Endothelial cell (in vitro differentiated cells): ENCODE data around the gene LCA5L. TPM values are rescaled to one million over a fixed set of nuclear protein-coding genes. Genes with fewer than 3 reads are reported as not detected.
"Not testable (repeated sequence)": the region's sequence is repeated elsewhere in the genome, so short reads cannot be mapped to it uniquely, and the experiment has no call there.

Experiments
- DNase-seq: peaks from one replicate; pipeline ENCODE4 v3.0.0; 2021; ENCODE audit warnings: low spot score
- H3K27ac Mint-ChIP-seq: one replicate; pipeline ENCODE4 v1.8.0; 2021; ENCODE audit warnings: mixed read lengths, inconsistent platforms; ENCODE audit not compliant: unreplicated experiment
- H3K27me3 Mint-ChIP-seq: one replicate; pipeline ENCODE4 v1.8.0; 2021; ENCODE audit warnings: mild to moderate bottlenecking, moderate library complexity, mixed read lengths, inconsistent platforms; ENCODE audit not compliant: unreplicated experiment
- H3K36me3 Mint-ChIP-seq: one replicate; pipeline ENCODE4 v1.8.0; 2021; ENCODE audit warnings: mild to moderate bottlenecking, low read depth, mixed read lengths, inconsistent platforms; ENCODE audit not compliant: unreplicated experiment
- H3K4me1 Mint-ChIP-seq: one replicate; pipeline ENCODE4 v1.8.0; 2021; ENCODE audit warnings: mild to moderate bottlenecking, mixed read lengths, inconsistent platforms; ENCODE audit not compliant: unreplicated experiment
- H3K4me3 Mint-ChIP-seq: one replicate; pipeline ENCODE4 v1.8.0; 2021; ENCODE audit warnings: mild to moderate bottlenecking, mixed read lengths, inconsistent platforms; ENCODE audit not compliant: unreplicated experiment
- H3K9me3 Mint-ChIP-seq: one replicate; pipeline ENCODE4 v1.8.0; 2021; ENCODE audit warnings: mixed read lengths, inconsistent platforms; ENCODE audit not compliant: unreplicated experiment
- total RNA-seq: library from RNA; stranded (reverse); fragmentation: NEBNext Ultra II Directional; extraction: Animal tissue kit (Norgen Biotek cat#: 25700); gene quantifications from one replicate; pipeline ENCODE4 v1.2.1, GENCODE V29; 2021; ENCODE audit not compliant: unreplicated experiment
- TF ChIP-seq, protein P1 (sequence below): fragments of 200-600 bp; sonication (generic); IDR thresholded peaks from one replicate; pipeline ENCODE4 v1.5.0; 2021; ENCODE audit warnings: antibody characterized with exemption; ENCODE audit not compliant: unreplicated experiment

The LCA5L gene
- total RNA-seq, 1 donor from 2014 or later = 0.59 TPM

DNA sequence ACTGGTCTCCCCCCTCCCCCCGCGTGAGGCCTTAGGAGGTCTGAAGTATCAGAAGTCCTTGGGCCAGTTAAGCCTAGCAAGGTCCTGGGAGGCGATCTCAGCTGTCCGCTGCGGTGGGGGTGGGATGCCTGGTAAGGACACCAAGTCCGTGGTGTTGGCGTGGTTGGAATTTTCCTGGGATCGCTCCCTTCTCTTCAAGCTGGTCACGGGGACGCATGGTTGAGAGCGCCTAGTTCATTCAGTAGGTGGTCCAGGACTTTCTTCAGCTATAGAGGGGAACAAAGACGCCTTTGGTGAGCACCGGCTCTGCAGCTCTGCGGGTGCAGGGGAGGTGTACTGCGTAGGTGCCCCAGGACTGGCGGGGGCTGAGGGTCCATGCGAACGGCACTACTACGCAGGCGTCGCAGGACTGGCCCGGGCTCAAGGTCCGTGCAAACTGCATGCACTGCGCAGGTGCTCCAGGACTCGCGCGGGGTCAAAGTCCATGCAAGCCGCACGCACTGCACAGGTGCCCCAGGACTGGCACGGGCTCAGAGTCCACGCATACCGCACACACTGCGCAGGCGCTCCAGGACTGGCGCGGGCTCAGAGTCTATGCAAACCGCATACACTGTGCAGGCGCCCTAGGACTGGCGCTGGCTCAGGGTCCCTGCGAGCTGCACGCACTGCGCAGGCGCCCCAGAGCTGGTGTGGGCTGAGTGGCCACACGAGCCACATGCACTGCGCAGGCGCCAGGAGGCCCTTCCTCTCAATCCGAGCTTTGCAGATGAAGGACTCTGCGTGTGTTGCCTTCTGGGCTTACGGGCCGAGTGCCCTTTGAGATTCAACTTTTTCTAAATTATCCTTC lies 60.1 kb downstream of the LCA5L start:
- no peak overlapping the region for H3K4me3 Mint-ChIP-seq
- H3K4me1 Mint-ChIP-seq = peaks cover 18% of the 10 kb centered on the region
- no peaks in the 10 kb centered on the region for H3K9me3 Mint-ChIP-seq
- H3K27me3 Mint-ChIP-seq = peaks cover 10% of the 10 kb centered on the region
- peaks cover 19% of the 10 kb centered on the region for H3K36me3 Mint-ChIP-seq
- TF ChIP-seq, protein P1, sequence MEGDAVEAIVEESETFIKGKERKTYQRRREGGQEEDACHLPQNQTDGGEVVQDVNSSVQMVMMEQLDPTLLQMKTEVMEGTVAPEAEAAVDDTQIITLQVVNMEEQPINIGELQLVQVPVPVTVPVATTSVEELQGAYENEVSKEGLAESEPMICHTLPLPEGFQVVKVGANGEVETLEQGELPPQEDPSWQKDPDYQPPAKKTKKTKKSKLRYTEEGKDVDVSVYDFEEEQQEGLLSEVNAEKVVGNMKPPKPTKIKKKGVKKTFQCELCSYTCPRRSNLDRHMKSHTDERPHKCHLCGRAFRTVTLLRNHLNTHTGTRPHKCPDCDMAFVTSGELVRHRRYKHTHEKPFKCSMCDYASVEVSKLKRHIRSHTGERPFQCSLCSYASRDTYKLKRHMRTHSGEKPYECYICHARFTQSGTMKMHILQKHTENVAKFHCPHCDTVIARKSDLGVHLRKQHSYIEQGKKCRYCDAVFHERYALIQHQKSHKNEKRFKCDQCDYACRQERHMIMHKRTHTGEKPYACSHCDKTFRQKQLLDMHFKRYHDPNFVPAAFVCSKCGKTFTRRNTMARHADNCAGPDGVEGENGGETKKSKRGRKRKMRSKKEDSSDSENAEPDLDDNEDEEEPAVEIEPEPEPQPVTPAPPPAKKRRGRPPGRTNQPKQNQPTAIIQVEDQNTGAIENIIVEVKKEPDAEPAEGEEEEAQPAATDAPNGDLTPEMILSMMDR = no peak
- no peak overlapping the region for H3K27ac Mint-ChIP-seq
- DNase-seq = peak; percentile 33

DNA sequence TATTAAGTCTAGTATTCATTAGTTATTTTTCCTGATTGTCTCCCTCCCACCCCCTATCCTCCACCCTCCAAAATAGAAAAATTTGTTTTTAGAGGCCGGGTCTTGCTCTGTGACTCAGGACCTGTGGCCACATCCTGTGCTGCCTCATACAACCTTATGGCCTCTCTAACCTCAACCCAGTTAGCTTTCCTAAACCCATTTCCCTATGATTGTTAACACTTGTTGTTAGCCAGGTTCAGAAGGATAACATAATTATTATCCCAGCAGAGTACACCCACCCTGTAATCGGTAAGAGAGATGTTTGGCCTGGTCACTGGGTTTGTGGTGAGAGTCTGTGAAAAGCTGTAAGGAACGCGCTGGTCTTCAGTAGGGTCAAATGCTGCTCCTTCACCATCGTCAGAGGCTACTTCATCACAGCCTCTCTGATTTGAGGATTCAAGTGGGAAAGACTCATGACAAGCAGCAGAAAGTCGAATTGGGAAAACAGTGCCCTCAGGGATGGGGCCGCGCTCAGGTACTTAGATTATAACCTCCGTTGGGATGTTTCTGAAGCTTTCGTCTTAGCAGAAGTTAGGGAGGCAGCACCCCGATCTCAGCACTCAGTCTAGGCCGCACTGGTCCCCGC lies 60.8 kb downstream of the LCA5L start:
- Mint-ChIP-seq H3K4me3 (no peak overlapping the region), H3K27ac (no peak overlapping the region), H3K9me3 (no peaks in the 10 kb centered on the region), H3K36me3 (peaks cover 18% of the 10 kb centered on the region), H3K4me1 (peaks cover 18% of the 10 kb centered on the region), H3K27me3 (peaks cover 10% of the 10 kb centered on the region)
- TF ChIP-seq, protein P1 = no peak
- no peak for DNase-seq

GRCh38 chr21:39382096-39382495 lies 63.5 kb downstream of the LCA5L start:
- H3K27me3 Mint-ChIP-seq, DNase-seq, H3K36me3 Mint-ChIP-seq, H3K27ac Mint-ChIP-seq, H3K9me3 Mint-ChIP-seq: not testable (repeated sequence)
- peak overlapping the region; percentile 33 for H3K4me3 Mint-ChIP-seq
- H3K4me1 Mint-ChIP-seq = peaks cover 14% of the 10 kb centered on the region

- Mint-ChIP-seq H3K27me3 (peaks cover 6% of the 10 kb centered on the region), H3K4me3 (peak overlapping the region; percentile 96), H3K9me3 (no peaks in the 10 kb centered on the region), H3K27ac (peak overlapping the region; percentile 96), H3K36me3 (peaks cover 8% of the 10 kb centered on the region), H3K4me1 (peaks cover 16% of the 10 kb centered on the region)
- no peak for DNase-seq
- TF ChIP-seq, protein P1 = no peak
Measured at GRCh38 chr21:39381009-39381408, 64.6 kb downstream of the LCA5L start.

- Mint-ChIP-seq H3K9me3 (no peaks in the 10 kb centered on the region), H3K36me3 (peaks cover 8% of the 10 kb centered on the region), H3K4me1 (peaks cover 14% of the 10 kb centered on the region), H3K4me3 (peak overlapping the region; percentile 96), H3K27me3 (peaks cover 6% of the 10 kb centered on the region), H3K27ac (peak overlapping the region; percentile 96)
- DNase-seq = peak; percentile 93
- TF ChIP-seq, protein P1 = no peak
Measured at GRCh38 chr21:39379986-39380891, 65.3 kb downstream of the LCA5L start.
